Measurements from ENCODE around the gene CHST11.

DNA sequence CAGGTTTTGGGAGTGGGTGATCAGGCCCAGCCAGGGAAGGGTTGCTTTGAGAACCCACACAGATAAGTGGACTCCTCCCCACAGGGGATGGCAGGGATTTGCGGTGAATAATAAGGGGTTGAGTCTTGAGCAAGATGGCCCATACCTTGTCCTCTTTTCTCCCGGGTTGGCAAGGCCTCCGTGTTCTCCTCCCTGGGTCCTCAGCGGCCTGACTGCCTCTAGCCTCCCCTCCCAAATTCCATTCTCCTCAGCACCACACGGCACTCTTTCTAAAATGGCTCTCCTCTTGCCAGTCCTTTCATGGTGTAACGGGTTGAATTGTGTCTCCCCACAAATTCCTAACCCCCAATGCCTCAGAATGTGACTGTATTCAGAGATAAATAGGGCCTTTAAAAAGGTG, 70.0 kb downstream of the CHST11 start:
- TF ChIP-seq, protein P1, sequence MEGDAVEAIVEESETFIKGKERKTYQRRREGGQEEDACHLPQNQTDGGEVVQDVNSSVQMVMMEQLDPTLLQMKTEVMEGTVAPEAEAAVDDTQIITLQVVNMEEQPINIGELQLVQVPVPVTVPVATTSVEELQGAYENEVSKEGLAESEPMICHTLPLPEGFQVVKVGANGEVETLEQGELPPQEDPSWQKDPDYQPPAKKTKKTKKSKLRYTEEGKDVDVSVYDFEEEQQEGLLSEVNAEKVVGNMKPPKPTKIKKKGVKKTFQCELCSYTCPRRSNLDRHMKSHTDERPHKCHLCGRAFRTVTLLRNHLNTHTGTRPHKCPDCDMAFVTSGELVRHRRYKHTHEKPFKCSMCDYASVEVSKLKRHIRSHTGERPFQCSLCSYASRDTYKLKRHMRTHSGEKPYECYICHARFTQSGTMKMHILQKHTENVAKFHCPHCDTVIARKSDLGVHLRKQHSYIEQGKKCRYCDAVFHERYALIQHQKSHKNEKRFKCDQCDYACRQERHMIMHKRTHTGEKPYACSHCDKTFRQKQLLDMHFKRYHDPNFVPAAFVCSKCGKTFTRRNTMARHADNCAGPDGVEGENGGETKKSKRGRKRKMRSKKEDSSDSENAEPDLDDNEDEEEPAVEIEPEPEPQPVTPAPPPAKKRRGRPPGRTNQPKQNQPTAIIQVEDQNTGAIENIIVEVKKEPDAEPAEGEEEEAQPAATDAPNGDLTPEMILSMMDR (IDR thresholded peaks at IDR 0.05) = no peak
- TF ChIP-seq POLR2A (IDR thresholded peaks at IDR 0.05) (no peak), EP300 (IDR thresholded peaks at IDR 0.05) (no peak), POLR2AphosphoS5 (IDR thresholded peaks at IDR 0.05) (no peak)

Measured in sigmoid colon (tissue), 4 donors.